HepG2 (cell line): Measurements from ENCODE around the gene FUOM. TPM values are rescaled to one million over a fixed set of nuclear protein-coding genes. Genes with fewer than 3 reads are reported as not detected.
A peak's percentile ranks its signal among the peaks of the same experiment; 100 is the strongest.

Experiments
- ATAC-seq: fragments of 200-7000 bp; cut with Tn5 transposase; 3 replicates; pipeline ENCODE4 v1.9.1; 2020; ENCODE audit warnings: mild to moderate bottlenecking, moderate library complexity
- BruUV-seq: library from RNA; stranded (reverse); fragments of 400-500 nt; replicated peaks from 2 replicates; lab custom pipeline; 2021; lab: Mats Ljungman, UMichigan
- CTCF ChIA-PET: fragments of 300-600 bp; formaldehyde crosslinking; extraction: SDS; loops from one replicate; lab custom pipeline; 2021; ENCODE audit warnings: low total read pairs, inconsistent platforms, low intra/inter-chr PET ratio; lab: Yijun Ruan, JAX
- POLR2A ChIA-PET: fragments of 350-600 bp; sonication (Branson Sonifier 250); formaldehyde crosslinking; loops from one replicate; lab custom pipeline; 2020; ENCODE audit warnings: antibody characterized with exemption, inconsistent platforms; lab: Yijun Ruan, JAX
- DNase-seq: peaks from one replicate; pipeline ENCODE4 v3.0.0-alpha.2; 2015; ENCODE audit warnings: low spot score
- FAIRE-seq: peaks from 3 replicates; lab custom pipeline; 2011; peaks lifted over from hg19 to GRCh38; lab: Jason Lieb, UNC
- H2AFZ ChIP-seq: one replicate; pipeline ENCODE4 v1.6.1; 2011; ENCODE audit warnings: low read length, inconsistent platforms
- H3K27ac ChIP-seq: fragments of 300-600 bp; 3 replicates; pipeline ENCODE4 v1.8.0; 2011; ENCODE audit warnings: mixed run types, mild to moderate bottlenecking, mixed read lengths, low read length, inconsistent platforms; ENCODE audit not compliant: insufficient read depth; ENCODE audit errors: extremely low read length
- H3K27me3 ChIP-seq, 2 experiments: fragments of 200-600 bp in 1 of 2; 2 replicates in 1 of 2; 3 replicates in 1 of 2; pipeline versions ENCODE4 v1.6.0 to v1.8.0; 2011; ENCODE audit warnings: low read length in 2 of 2, mild to moderate bottlenecking in 2 of 2, moderate library complexity in 2 of 2, inconsistent platforms in 1 of 2; ENCODE audit not compliant: insufficient read depth in 2 of 2, control insufficient read depth in 1 of 2
- H3K36me3 ChIP-seq, 2 experiments: fragments of 200-600 bp in 1 of 2; replicated peaks in 1 of 2; 2 replicates in 1 of 2; 3 replicates in 1 of 2; pipeline versions ENCODE4 v1.5.1 to v1.8.0; 2011; ENCODE audit warnings: low read length in 2 of 2, inconsistent platforms in 1 of 2; ENCODE audit not compliant: insufficient read depth in 2 of 2, control insufficient read depth in 1 of 2
- H3K4me1 ChIP-seq: 2 replicates; pipeline ENCODE4 v1.5.1; 2012; ENCODE audit warnings: low read length, inconsistent platforms; ENCODE audit not compliant: insufficient read depth
- H3K4me2 ChIP-seq: 2 replicates; pipeline ENCODE4 v1.6.0; 2011; ENCODE audit warnings: low read depth, low read length, inconsistent platforms
- H3K4me3 ChIP-seq, 3 experiments: fragments of 200-600 bp in 1 of 3; sonication (generic), shearing (Covaris generic) in 1 of 3; replicated peaks in 1 of 3; 2 replicates each; pipeline ENCODE4 v1.5.1; 2011 to 2016; ENCODE audit warnings: low read length in 3 of 3, inconsistent platforms in 2 of 3, low read depth in 2 of 3, mild to moderate bottlenecking in 2 of 3, control low read depth in 1 of 3, mixed read lengths in 1 of 3; ENCODE audit not compliant: insufficient read depth in 1 of 3
- H3K79me2 ChIP-seq: one replicate; pipeline ENCODE4 v1.6.1; 2011; ENCODE audit warnings: low read length, inconsistent platforms; ENCODE audit not compliant: insufficient read depth
- H3K9ac ChIP-seq: 2 replicates; pipeline ENCODE4 v1.6.0; 2011; ENCODE audit warnings: mild to moderate bottlenecking, low read depth, low read length, inconsistent platforms; ENCODE audit not compliant: insufficient read depth
- H3K9me3 ChIP-seq: 2 replicates; pipeline ENCODE4 v1.5.1; 2012; ENCODE audit warnings: mild to moderate bottlenecking, low read length
- H4K20me1 ChIP-seq: 2 replicates; pipeline ENCODE4 v1.6.0; 2011; ENCODE audit warnings: inconsistent platforms, mild to moderate bottlenecking, low read length, moderate library complexity; ENCODE audit not compliant: insufficient read depth
- AGO2 ChIP-seq: fragments of 200-400 bp; formaldehyde crosslinking; optimal IDR thresholded peaks from 2 replicates; pipeline ENCODE3; 2017; ENCODE audit warnings: mild to moderate bottlenecking, low read depth, low read length, moderate library complexity
- ATF1 ChIP-seq: IDR thresholded peaks from 2 replicates; pipeline ENCODE4 v1.6.1; 2016; ENCODE audit warnings: mild to moderate bottlenecking, control low read depth
- PHF8 ChIP-seq: sonication (generic); formaldehyde crosslinking; IDR thresholded peaks from 2 replicates; pipeline ENCODE4 v1.5.0; 2020; ENCODE audit warnings: missing genetic modification reagents
- RBFOX2 ChIP-seq: fragments of 200-400 bp; formaldehyde crosslinking; IDR thresholded peaks from 2 replicates; pipeline ENCODE4 v1.6.1; 2017; ENCODE audit warnings: low read depth, mild to moderate bottlenecking, low read length
- TBX2 ChIP-seq: sonication (generic); formaldehyde crosslinking; IDR thresholded peaks from 2 replicates; pipeline ENCODE4 v1.5.0; 2020; ENCODE audit warnings: missing genetic modification reagents, mild to moderate bottlenecking, borderline replicate concordance
- ZNF589 ChIP-seq: sonication (generic); formaldehyde crosslinking; conservative IDR thresholded peaks from 2 replicates; pipeline ENCODE4 v1.8.0; 2022; ENCODE audit warnings: mild to moderate bottlenecking, moderate library complexity, missing genetic modification reagents
- WGBS: methylation state at CpG from one replicate; pipeline ENCODE4 v1.1.6; 2017; ENCODE audit warnings: low lambda C conversion rate; 5-methylcytosine and 5-hydroxymethylcytosine counted together
- in situ Hi-C: cut with HindIII; loops from 2 replicates; pipeline ENCODE4 v1.10.0; 2017; ENCODE audit warnings: low pct_unique_long_range_greater_than_20kb; ENCODE audit not compliant: extremely low pct_ligation_motif_present
- intact Hi-C: fragments of 100-400 bp; cut with micrococcal nuclease; formaldehyde crosslinking; loops from one replicate; pipeline ENCODE4 v1.10.0; 2022; ENCODE audit not compliant: unreplicated experiment
- polyA plus RNA-seq, 8 experiments: library from polyadenylated mRNA; depleted of rRNA in 3 of 8; stranded (reverse) in 7 of 8; unstranded in 1 of 8; fragments of >200 nt; fragmentation: Illumina TruSeq in 4 of 8; extraction: Trizol in 4 of 8; gene quantifications; 2 replicates each; pipeline versions ENCODE4 v1.2.1 to v1.2.3, GENCODE V29; 2011 to 2016; ENCODE audit warnings: low read depth in 4 of 8, missing spikeins in 1 of 8, mixed read lengths in 1 of 8; ENCODE audit not compliant: insufficient read depth in 1 of 8
- total RNA-seq, 5 experiments: library from RNA; depleted of rRNA; stranded (reverse); fragments of >200 nt; fragmentation: Illumina TruSeq; extraction: Trizol; gene quantifications; 2 replicates each; pipeline ENCODE4 v1.2.3, GENCODE V29; 2016; ENCODE audit warnings: low read depth in 1 of 5
- TF ChIP-seq, protein P1 (sequence below): sonication (generic); IDR thresholded peaks from 2 replicates; pipeline ENCODE4 v1.6.1; 2016; ENCODE audit warnings: low read depth, borderline replicate concordance
- TF ChIP-seq, protein P2 (sequence below): sonication (generic); formaldehyde crosslinking; IDR thresholded peaks from 2 replicates; pipeline ENCODE4 v1.4.0; 2020; ENCODE audit warnings: missing genetic modification reagents
- TF ChIP-seq, protein P3 (sequence below): sonication (generic); formaldehyde crosslinking; IDR thresholded peaks from 2 replicates; pipeline ENCODE4 v1.4.0; 2020; ENCODE audit warnings: missing genetic modification reagents

FUOM gene
- total and polyA plus RNA-seq, 2 of the 13 experiments (the other 11 are each of a cell fraction or from before 2014, with no cell fraction given) = 27.5 to 60.4 TPM

DNA sequence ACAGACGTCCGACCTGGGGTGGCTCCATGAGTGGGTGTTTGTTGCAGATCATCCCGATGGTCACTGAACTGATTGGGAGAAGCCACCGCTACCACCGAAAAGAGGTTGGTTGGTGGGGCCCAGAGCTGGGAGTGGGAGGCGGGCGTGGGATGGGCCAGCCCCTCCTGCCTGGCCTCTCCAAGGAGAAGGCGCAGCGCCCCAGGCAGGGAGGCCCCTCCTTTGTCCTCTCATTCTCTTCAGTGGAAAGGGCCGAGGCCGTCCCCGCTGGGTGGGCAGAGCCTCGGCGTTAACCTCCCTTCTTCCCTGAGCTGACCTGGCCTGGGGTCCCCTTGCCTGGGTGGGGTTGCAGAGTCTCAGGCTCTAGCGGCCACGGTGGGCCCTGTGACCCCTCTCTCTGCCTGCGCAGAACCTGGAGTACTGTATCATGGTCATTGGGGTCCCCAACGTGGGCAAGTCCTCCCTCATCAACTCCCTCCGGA is 41.3 kb upstream of the FUOM start:
- ATAC-seq = no peak
- no peak for FAIRE-seq
- intact Hi-C loops = no loop called here

More for the DNA sequence above, 41.3 kb upstream of the FUOM start:
- 97% methylated on average over 16 of the region's 19 CpGs for WGBS
- CTCF ChIA-PET = no interaction called here
- in situ Hi-C loops = no loop called here
- H3K4me1 ChIP-seq = peaks cover 13% of the 10 kb centered on the region
- POLR2A ChIA-PET = no interaction called here
- no peaks in the 10 kb centered on the region for H3K9me3 ChIP-seq
- H3K79me2 ChIP-seq = peaks cover 17% of the 10 kb centered on the region
- TF ChIP-seq RBFOX2 (0 out of 2 replicates have a peak, but pooled peaks have one; percentile 32), ZNF589 (no peak), PHF8 (CRISPR knock-in tag) (no peak), TBX2 (CRISPR knock-in tag) (no peak), AGO2 (peak; percentile 38), ATF1 (CRISPR knock-in tag) (no peak)
- TF ChIP-seq, protein P1, sequence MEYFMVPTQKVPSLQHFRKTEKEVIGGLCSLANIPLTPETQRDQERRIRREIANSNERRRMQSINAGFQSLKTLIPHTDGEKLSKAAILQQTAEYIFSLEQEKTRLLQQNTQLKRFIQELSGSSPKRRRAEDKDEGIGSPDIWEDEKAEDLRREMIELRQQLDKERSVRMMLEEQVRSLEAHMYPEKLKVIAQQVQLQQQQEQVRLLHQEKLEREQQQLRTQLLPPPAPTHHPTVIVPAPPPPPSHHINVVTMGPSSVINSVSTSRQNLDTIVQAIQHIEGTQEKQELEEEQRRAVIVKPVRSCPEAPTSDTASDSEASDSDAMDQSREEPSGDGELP = no peak
- TF ChIP-seq, protein P2, sequence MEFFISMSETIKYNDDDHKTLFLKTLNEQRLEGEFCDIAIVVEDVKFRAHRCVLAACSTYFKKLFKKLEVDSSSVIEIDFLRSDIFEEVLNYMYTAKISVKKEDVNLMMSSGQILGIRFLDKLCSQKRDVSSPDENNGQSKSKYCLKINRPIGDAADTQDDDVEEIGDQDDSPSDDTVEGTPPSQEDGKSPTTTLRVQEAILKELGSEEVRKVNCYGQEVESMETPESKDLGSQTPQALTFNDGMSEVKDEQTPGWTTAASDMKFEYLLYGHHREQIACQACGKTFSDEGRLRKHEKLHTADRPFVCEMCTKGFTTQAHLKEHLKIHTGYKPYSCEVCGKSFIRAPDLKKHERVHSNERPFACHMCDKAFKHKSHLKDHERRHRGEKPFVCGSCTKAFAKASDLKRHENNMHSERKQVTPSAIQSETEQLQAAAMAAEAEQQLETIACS (CRISPR knock-in tag) = no peak
- TF ChIP-seq, protein P3, sequence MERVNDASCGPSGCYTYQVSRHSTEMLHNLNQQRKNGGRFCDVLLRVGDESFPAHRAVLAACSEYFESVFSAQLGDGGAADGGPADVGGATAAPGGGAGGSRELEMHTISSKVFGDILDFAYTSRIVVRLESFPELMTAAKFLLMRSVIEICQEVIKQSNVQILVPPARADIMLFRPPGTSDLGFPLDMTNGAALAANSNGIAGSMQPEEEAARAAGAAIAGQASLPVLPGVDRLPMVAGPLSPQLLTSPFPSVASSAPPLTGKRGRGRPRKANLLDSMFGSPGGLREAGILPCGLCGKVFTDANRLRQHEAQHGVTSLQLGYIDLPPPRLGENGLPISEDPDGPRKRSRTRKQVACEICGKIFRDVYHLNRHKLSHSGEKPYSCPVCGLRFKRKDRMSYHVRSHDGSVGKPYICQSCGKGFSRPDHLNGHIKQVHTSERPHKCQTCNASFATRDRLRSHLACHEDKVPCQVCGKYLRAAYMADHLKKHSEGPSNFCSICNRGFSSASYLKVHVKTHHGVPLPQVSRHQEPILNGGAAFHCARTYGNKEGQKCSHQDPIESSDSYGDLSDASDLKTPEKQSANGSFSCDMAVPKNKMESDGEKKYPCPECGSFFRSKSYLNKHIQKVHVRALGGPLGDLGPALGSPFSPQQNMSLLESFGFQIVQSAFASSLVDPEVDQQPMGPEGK (CRISPR knock-in tag) = no peak
- TF ChIP-seq, all 625 proteins: peak for 2
- no peak overlapping the region for H3K4me3 ChIP-seq
- no peak for DNase-seq
- H3K27ac ChIP-seq = no peak overlapping the region
- H3K36me3 ChIP-seq = peaks cover 7 to 56% of the 10 kb centered on the region in 2 experiments; a peak in 4 of 5 replicates
- no TSS peak for BruUV-seq
- no peak overlapping the region for H3K9ac ChIP-seq
- H2AFZ ChIP-seq = no peak overlapping the region
- H3K27me3 ChIP-seq = no peaks in the 10 kb centered on the region; a peak in 1 of 5 replicates
- H4K20me1 ChIP-seq = no peaks in the 10 kb centered on the region
- no peak overlapping the region for H3K4me2 ChIP-seq
